SK-N-SH treated with all-trans-retinoic acid at 6 μM for 48 hours (cell line): ENCODE results near the gene POU2F1.

ENCODE experiments used
- ARNTL ChIP-seq: fragments of 450-650 bp; formaldehyde crosslinking; IDR thresholded peaks from 2 replicates; pipeline ENCODE4 v1.5.0; 2020; ENCODE audit warnings: low read depth, mild to moderate bottlenecking, moderate library complexity, borderline replicate concordance
- CSDC2 ChIP-seq: fragments of 250-450 bp; sonication (Bioruptor Pico); IDR thresholded peaks from 2 replicates; pipeline ENCODE4 v1.5.0; 2020; ENCODE audit warnings: mild to moderate bottlenecking, moderate library complexity
- OSR1 ChIP-seq: fragments of 250-450 bp; sonication (Bioruptor Pico); IDR thresholded peaks from 2 replicates; pipeline ENCODE4 v1.8.0; 2022; ENCODE audit warnings: moderate library complexity, mild to moderate bottlenecking, inconsistent platforms
- RARB ChIP-seq: fragments of 250-450 bp; sonication (Bioruptor Pico); IDR thresholded peaks from 2 replicates; pipeline ENCODE4 v1.8.0; 2021; ENCODE audit warnings: mild to moderate bottlenecking, moderate library complexity
- SNAI2 ChIP-seq: fragments of 250-450 bp; sonication (Bioruptor Pico); IDR thresholded peaks from 2 replicates; pipeline ENCODE4 v1.5.0; 2020; ENCODE audit warnings: mild to moderate bottlenecking, moderate library complexity
- TCF4 ChIP-seq: fragments of 250-450 bp; sonication (Bioruptor Pico); IDR thresholded peaks from 2 replicates; pipeline ENCODE4 v1.8.0; 2021; ENCODE audit warnings: mild to moderate bottlenecking, moderate library complexity, borderline replicate concordance
- ZC3H10 ChIP-seq: fragments of 250-450 bp; sonication (Bioruptor Pico); IDR thresholded peaks from 2 replicates; pipeline ENCODE4 v1.5.1; 2021; ENCODE audit warnings: mild to moderate bottlenecking, moderate library complexity
- ZFP3 ChIP-seq: fragments of 250-450 bp; sonication (Bioruptor Pico); IDR thresholded peaks from 2 replicates; pipeline ENCODE4 v1.5.0; 2020; ENCODE audit warnings: mild to moderate bottlenecking, moderate library complexity
- ZFP30 ChIP-seq: fragments of 450-650 bp; formaldehyde crosslinking; IDR thresholded peaks from 2 replicates; pipeline ENCODE4 v1.5.0; 2022; ENCODE audit warnings: mild to moderate bottlenecking, moderate library complexity
- TF ChIP-seq, protein P1 (sequence below): fragments of 250-450 bp; sonication (Bioruptor Pico); IDR thresholded peaks from 2 replicates; pipeline ENCODE4 v1.8.0; 2020; ENCODE audit warnings: mild to moderate bottlenecking, moderate library complexity, borderline replicate concordance
- TF ChIP-seq, protein P2 (sequence below): fragments of 250-450 bp; sonication (Bioruptor Pico); IDR thresholded peaks from 2 replicates; pipeline ENCODE4 v1.5.1; 2020; ENCODE audit warnings: low read depth, mild to moderate bottlenecking, moderate library complexity
- TF ChIP-seq, protein P3 (sequence below): fragments of 250-450 bp; sonication (Bioruptor Pico); IDR thresholded peaks from 2 replicates; pipeline ENCODE4 v1.5.0; 2020; ENCODE audit warnings: mild to moderate bottlenecking, moderate library complexity
- TF ChIP-seq, protein P4 (sequence below): fragments of 250-450 bp; sonication (Bioruptor Pico); IDR thresholded peaks from 2 replicates; pipeline ENCODE4 v1.5.1; 2021; ENCODE audit warnings: mild to moderate bottlenecking, moderate library complexity

DNA sequence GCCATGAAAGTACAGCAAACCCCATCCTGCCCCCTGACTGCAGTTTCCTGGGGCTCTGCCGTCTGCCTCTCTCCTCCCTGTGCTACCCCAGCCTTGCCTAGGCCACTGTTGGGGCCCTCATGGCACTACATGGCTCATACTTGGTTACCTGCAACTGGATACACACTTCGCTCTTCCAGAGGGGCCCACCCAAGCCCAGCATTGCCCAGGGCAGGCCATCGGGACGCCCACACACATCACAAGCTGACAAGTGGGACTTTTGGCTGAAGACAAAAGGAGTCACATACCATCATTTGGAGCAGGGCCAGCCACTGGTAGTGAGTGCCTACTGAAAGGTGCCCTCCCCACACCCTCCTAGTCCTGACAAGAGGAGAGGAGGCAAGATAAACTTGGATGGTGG lies 214.8 kb downstream of the POU2F1 start:
- TF ChIP-seq, protein P1, sequence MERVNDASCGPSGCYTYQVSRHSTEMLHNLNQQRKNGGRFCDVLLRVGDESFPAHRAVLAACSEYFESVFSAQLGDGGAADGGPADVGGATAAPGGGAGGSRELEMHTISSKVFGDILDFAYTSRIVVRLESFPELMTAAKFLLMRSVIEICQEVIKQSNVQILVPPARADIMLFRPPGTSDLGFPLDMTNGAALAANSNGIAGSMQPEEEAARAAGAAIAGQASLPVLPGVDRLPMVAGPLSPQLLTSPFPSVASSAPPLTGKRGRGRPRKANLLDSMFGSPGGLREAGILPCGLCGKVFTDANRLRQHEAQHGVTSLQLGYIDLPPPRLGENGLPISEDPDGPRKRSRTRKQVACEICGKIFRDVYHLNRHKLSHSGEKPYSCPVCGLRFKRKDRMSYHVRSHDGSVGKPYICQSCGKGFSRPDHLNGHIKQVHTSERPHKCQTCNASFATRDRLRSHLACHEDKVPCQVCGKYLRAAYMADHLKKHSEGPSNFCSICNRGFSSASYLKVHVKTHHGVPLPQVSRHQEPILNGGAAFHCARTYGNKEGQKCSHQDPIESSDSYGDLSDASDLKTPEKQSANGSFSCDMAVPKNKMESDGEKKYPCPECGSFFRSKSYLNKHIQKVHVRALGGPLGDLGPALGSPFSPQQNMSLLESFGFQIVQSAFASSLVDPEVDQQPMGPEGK (CRISPR knock-in tag): no peak
- TF ChIP-seq ARNTL (CRISPR knock-in tag) (no peak), CSDC2 (CRISPR knock-in tag) (no peak), ZFP30 (CRISPR knock-in tag) (no peak), SNAI2 (CRISPR knock-in tag) (no peak), OSR1 (CRISPR knock-in tag) (no peak), ZFP3 (CRISPR knock-in tag) (no peak), RARB (CRISPR knock-in tag) (no peak), TCF4 (CRISPR knock-in tag) (no peak), ZC3H10 (CRISPR knock-in tag) (no peak)
- TF ChIP-seq, protein P2, sequence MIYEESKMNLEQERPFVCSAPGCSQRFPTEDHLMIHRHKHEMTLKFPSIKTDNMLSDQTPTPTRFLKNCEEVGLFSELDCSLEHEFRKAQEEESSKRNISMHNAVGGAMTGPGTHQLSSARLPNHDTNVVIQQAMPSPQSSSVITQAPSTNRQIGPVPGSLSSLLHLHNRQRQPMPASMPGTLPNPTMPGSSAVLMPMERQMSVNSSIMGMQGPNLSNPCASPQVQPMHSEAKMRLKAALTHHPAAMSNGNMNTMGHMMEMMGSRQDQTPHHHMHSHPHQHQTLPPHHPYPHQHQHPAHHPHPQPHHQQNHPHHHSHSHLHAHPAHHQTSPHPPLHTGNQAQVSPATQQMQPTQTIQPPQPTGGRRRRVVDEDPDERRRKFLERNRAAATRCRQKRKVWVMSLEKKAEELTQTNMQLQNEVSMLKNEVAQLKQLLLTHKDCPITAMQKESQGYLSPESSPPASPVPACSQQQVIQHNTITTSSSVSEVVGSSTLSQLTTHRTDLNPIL (CRISPR knock-in tag): no peak
- TF ChIP-seq, protein P3, sequence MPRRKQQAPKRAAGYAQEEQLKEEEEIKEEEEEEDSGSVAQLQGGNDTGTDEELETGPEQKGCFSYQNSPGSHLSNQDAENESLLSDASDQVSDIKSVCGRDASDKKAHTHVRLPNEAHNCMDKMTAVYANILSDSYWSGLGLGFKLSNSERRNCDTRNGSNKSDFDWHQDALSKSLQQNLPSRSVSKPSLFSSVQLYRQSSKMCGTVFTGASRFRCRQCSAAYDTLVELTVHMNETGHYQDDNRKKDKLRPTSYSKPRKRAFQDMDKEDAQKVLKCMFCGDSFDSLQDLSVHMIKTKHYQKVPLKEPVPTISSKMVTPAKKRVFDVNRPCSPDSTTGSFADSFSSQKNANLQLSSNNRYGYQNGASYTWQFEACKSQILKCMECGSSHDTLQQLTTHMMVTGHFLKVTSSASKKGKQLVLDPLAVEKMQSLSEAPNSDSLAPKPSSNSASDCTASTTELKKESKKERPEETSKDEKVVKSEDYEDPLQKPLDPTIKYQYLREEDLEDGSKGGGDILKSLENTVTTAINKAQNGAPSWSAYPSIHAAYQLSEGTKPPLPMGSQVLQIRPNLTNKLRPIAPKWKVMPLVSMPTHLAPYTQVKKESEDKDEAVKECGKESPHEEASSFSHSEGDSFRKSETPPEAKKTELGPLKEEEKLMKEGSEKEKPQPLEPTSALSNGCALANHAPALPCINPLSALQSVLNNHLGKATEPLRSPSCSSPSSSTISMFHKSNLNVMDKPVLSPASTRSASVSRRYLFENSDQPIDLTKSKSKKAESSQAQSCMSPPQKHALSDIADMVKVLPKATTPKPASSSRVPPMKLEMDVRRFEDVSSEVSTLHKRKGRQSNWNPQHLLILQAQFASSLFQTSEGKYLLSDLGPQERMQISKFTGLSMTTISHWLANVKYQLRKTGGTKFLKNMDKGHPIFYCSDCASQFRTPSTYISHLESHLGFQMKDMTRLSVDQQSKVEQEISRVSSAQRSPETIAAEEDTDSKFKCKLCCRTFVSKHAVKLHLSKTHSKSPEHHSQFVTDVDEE (CRISPR knock-in tag): no peak
- TF ChIP-seq, protein P4, sequence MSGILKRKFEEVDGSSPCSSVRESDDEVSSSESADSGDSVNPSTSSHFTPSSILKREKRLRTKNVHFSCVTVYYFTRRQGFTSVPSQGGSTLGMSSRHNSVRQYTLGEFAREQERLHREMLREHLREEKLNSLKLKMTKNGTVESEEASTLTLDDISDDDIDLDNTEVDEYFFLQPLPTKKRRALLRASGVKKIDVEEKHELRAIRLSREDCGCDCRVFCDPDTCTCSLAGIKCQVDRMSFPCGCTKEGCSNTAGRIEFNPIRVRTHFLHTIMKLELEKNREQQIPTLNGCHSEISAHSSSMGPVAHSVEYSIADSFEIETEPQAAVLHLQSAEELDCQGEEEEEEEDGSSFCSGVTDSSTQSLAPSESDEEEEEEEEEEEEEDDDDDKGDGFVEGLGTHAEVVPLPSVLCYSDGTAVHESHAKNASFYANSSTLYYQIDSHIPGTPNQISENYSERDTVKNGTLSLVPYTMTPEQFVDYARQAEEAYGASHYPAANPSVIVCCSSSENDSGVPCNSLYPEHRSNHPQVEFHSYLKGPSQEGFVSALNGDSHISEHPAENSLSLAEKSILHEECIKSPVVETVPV (CRISPR knock-in tag): no peak
